Activated naive CD4-positive, alpha-beta T cell treated with anti-CD3 and anti-CD28 coated beads, Interleukin-2, amount 50 U/mL, for 72 hours (primary cell): ENCODE measurements around the gene CELA2B. TPM values are rescaled to one million over a fixed set of nuclear protein-coding genes. Genes with fewer than 3 reads are reported as not detected.

Experiments used
- ATAC-seq, 2 donors: fragments of 150-1000 bp; cut with Tn5 transposase; 2 replicates each; pipeline ENCODE4 v1.10.0; 2021; ENCODE audit warnings: mild to moderate bottlenecking in 2 of 2, moderate library complexity in 2 of 2
- DNase-seq, 2 donors: peaks; one replicate each; pipeline ENCODE4 v3.0.0; 2021 to 2022; ENCODE audit warnings: low spot score in 2 of 2
- H3K27ac Mint-ChIP-seq, 2 donors: one replicate each; pipeline ENCODE4 v1.8.0; 2022; ENCODE audit warnings: mild to moderate bottlenecking in 2 of 2, mixed read lengths in 2 of 2
- H3K36me3 Mint-ChIP-seq, 2 donors: one replicate each; pipeline ENCODE4 v1.8.0; 2022; ENCODE audit warnings: mixed read lengths in 2 of 2
- H3K9me3 Mint-ChIP-seq, 2 donors: one replicate each; pipeline ENCODE4 v1.8.0; 2022; ENCODE audit warnings: mixed read lengths in 2 of 2
- total RNA-seq, 2 donors: library from RNA; stranded (reverse); gene quantifications; one replicate each; pipeline ENCODE4 v1.2.3, GENCODE V29; 2022

The CELA2B gene
- total RNA-seq, 2 donors from 2014 or later = not detected

DNA sequence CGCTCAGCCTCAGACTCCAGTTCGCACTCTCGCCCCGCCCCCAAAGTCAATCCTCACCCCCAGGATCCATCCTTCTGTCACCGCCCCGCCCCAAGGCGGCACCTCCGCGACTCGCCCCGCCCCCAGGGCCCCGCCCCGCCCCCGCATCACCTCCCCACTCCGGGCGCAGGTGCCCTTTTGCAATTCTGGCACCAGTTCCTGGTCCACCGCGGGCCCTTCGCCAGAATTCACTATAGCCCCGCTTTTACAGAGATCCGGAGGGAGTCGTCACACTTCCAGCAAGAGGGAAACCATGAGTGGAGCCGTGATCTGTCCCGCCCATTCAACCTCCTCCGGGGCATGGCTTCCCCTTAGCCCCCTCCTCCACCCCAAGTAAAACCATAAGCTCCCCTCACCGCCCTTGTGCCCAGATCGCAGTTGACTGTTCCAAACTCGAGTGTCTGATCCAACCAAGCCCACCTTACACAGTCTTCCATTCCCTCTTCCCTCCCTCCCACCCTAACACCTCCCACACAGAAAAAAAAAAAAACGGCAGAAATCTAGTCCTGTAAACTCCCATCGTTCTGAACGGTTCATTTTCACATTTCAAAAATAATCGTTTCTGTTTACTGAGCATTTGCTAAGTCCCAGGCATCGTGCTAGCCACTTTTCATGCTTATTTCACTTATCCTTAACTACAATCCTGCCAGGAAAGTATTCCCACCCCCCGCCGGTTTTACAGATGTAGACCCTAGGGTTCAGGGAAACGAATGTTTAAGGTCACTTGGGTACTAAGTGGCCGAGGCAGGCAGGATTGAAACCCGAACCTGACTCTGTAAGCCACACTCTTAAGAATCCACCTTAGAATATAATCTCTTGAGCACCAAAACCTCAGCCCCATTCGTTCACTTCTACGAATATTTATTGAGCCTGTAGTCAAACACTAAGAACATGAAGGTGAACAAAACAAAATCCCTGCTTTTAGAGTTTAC is 49.4 kb downstream of the CELA2B start:
- Mint-ChIP-seq H3K36me3 (no peaks in the 10 kb centered on the region), H3K27ac (peak overlapping the region; percentile 97 to 99), H3K9me3 (no peaks in the 10 kb centered on the region)
- DNase-seq = no peak
- ATAC-seq = peak; percentile 58 to 70

DNA sequence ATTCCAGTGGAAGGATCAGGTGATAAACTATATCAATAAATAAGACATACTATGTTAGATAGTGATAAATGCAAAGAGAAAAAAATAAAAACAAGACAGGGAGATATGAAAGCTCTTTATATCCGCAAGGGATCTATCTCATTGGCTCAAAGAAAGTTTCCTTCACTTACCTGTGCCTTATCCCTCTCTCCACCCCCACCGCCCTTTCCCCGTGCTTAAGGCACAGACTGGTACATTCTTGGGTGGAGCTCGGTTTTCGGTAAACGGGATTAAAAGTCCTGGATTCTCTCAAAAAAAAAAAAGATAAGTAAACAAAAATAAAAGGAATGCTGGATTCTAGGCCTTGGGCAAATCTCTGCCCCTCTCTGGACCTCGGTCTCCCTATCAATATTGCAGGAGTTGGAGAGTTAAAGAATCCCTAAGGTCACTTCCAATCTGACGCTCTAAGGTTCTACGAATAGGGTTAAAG is 50.2 kb downstream of the CELA2B start:
- DNase-seq (peak in 1 of 2 donors; percentile 20), ATAC-seq (no peak)
- Mint-ChIP-seq H3K9me3 (no peaks in the 10 kb centered on the region), H3K36me3 (no peaks in the 10 kb centered on the region), H3K27ac (peak overlapping the region; percentile 97 to 98)

DNA sequence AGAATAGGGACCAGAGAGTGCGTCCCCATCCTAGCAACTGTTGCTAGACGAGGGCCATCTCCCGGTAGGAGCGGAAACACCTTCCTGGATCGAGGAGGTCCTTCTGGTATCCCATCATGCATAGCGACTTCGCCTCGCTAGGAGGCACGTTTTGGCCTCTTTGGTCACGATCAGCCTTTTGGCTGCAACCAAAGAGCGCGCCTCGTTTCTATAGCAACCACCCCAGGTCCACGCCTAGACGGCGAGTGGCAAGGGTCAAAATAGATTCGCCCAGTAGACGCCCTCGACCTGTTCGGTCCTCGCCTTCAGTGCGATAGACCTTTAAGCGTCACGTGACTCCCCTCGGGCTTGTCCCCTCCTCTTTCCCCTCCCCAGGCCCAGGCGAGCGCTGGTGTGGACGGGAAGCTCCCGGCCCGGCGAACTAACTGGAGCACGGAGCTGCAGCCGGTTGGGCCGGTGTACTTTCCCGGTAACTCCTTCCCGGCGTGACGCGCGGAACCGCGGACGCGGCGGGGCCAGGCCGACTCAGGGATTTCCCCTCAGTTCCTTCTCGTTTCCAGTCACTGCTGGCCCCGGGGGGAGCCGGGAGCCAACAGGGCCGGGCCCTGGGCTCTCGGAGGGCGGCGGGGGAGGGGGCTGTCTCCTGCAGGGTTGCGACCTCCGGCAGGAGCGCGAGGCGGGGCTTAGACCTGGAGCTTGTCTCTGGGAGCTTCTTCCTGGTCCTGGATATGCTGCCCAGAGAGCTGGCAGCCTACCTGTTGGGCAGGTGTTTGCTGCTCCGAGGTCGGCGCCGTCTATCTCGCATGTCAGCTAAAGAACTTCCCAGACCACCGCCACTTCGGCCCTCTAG is 50.8 kb downstream of the CELA2B start, which contains the start of gene DNAJC16:
TSS of gene DNAJC16 (plus strand) at position 359 of the 850 bp plus-strand sequence. CDS start 2,258 bp downstream, outside the sequence.
- no peaks in the 10 kb centered on the region for H3K9me3 Mint-ChIP-seq
- ATAC-seq (peak; percentile 64 to 65), DNase-seq (peak; percentile 94 to 98)
- peak within 1 kb of the TSS; percentile 97 to 98 for H3K27ac Mint-ChIP-seq
- H3K36me3 Mint-ChIP-seq = no peaks in the 10 kb centered on the region

DNA sequence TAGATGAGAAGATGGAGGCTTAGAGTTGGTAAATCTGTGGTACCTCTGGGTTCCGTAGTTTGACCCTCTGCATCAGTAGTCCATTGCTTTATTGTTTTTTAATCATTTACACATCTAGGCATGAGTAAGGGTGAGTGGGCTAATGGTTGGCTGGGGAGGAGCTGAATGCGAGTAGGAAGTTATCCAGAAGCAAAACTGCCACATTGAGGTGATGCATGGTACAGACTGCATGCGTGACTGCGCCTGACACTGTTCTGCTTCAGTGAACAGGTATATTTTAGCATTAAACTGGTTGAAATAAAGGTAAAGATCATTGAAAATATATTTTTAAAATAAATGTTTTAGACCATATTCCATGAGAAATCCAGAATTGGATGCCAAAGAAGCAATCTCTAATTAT is 55.1 kb downstream of the CELA2B start:
- Mint-ChIP-seq H3K36me3 (no peaks in the 10 kb centered on the region), H3K27ac (no peak overlapping the region), H3K9me3 (no peaks in the 10 kb centered on the region)
- DNase-seq (no peak), ATAC-seq (no peak)

DNA sequence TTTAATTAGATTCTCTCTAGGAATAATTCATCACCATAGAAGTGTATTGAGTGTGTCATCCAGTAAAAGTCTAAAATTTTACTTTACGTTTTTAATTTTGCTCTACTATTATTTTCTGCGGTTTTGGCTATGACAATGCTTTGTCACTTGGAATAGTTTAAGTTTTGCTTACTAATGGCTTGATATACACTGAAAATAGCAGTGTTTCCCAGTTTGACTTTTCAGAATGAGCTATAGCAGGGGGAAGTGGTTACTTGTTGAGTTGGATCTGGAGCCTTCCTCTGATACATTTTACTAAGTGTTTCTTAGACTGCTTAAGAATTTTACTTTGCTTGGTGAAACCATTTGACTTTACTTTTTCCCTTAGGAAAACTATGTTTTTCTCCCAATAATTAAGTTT is 55.8 kb downstream of the CELA2B start:
- ATAC-seq = no peak
- DNase-seq = no peak
- Mint-ChIP-seq H3K27ac (no peak overlapping the region), H3K9me3 (no peaks in the 10 kb centered on the region), H3K36me3 (peaks cover 0 to 4% of the 10 kb centered on the region in 2 donors)

DNA sequence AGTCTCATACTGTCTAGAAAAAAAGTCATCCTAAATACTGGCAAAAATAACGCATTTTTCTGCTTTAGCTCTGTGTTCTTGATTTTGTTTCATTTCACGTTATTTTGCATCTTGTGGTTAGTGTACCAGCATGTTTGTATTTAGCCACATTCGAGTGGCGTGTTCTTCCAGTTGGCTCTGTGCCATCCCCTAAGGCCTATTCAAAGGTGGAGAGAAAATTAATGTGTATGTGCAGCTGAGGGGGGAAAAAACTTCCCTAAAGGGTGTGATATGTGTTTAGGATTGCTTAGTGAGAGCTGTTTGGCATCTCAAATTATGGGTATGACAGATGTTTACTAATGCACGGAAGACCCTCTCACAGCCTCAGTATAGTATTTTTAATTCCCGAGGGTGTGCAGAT is 62.9 kb downstream of the CELA2B start:
- Mint-ChIP-seq H3K36me3 (peaks cover 4% of the 10 kb centered on the region in 2 donors), H3K27ac (no peak overlapping the region), H3K9me3 (no peaks in the 10 kb centered on the region)
- ATAC-seq (no peak), DNase-seq (no peak)

DNA sequence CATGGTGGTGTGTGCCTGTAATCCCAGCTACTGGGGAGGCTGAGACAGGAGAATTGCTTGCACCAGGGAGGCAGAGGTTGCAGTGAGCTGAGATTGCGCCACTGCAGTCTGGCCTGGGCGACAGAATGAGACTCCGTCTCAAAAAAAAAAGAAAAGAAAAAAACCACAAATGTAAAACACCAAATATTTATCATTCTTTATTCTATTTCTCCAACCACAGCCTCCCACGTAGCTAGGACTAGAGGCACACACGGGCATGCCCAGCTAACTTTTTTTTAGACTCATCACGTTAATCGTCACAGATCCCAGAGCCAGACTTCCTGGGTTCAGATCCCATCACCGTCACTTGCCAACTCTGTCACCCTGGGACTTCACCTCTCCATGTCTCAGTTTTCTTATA is 64.3 kb downstream of the CELA2B start:
- DNase-seq (no peak), ATAC-seq (no peak)
- Mint-ChIP-seq H3K9me3 (no peaks in the 10 kb centered on the region), H3K36me3 (peaks cover 4% of the 10 kb centered on the region in 2 donors), H3K27ac (peak overlapping the region in 1 of 2 donors; percentile 24)

Other genes with a start within 250 kb of the CELA2B start
- gene FHAD1, start 228.9 kb upstream of the CELA2B start, total RNA-seq = under 1 TPM in 1 of 2 donors, not detected in 1; 0.27 TPM
- 10 to 100 TPM; 18.8 to 55.8 TPM for gene EFHD2, start 66.2 kb upstream of the CELA2B start, total RNA-seq
- not detected for gene CTRC, start 37.7 kb upstream of the CELA2B start, total RNA-seq
- not detected for gene CELA2A, start 19.4 kb upstream of the CELA2B start, total RNA-seq
- 10 to 100 TPM; 12.0 to 16.9 TPM for gene CASP9, start 48.1 kb downstream of the CELA2B start, total RNA-seq
- gene DNAJC16, start 50.7 kb downstream of the CELA2B start, total RNA-seq = 10 to 100 TPM in 1 of 2 donors, 1 to 10 TPM in 1; 4.6 to 10.9 TPM
- 10 to 100 TPM; 15.3 to 16.6 TPM for gene AGMAT, start 108.9 kb downstream of the CELA2B start, total RNA-seq
- 10 to 100 TPM; 23.9 to 32.2 TPM for gene DDI2, start 141.4 kb downstream of the CELA2B start, total RNA-seq
- 10 to 100 TPM; 46.5 to 48.0 TPM for gene PLEKHM2, start 208.2 kb downstream of the CELA2B start, total RNA-seq